K562 (cell line): ENCODE data around the gene ARHGEF12. TPM values are rescaled to one million over a fixed set of nuclear protein-coding genes. Genes with fewer than 3 reads are reported as not detected.

Experiments
- ATF6 ChIP-seq: sonication (generic); formaldehyde crosslinking; IDR thresholded peaks from 2 replicates; pipeline ENCODE4 v1.4.0; 2020; ENCODE audit warnings: mild to moderate bottlenecking, missing genetic modification reagents
- CBFA2T3 ChIP-seq: fragments of 450-650 bp; IDR thresholded peaks from 2 replicates; pipeline ENCODE4 v1.6.1; 2017
- CREM ChIP-seq: IDR thresholded peaks from 2 replicates; pipeline ENCODE4 v1.6.1; 2014; ENCODE audit warnings: antibody characterized with exemption, low read depth
- DPF2 ChIP-seq: fragments of 450-650 bp; IDR thresholded peaks from 2 replicates; pipeline ENCODE4 v1.6.1; 2016
- ELF4 ChIP-seq: fragments of 450-650 bp; formaldehyde crosslinking; IDR thresholded peaks from 2 replicates; pipeline ENCODE4 v1.4.0; 2022; ENCODE audit warnings: missing genetic modification characterization
- ESRRA ChIP-seq: fragments of 450-650 bp; IDR thresholded peaks from 2 replicates; pipeline ENCODE4 v1.6.1; 2014; ENCODE audit warnings: low read depth, mild to moderate bottlenecking, moderate library complexity, borderline replicate concordance
- FOS ChIP-seq: IDR thresholded peaks from 3 replicates; pipeline ENCODE4 v1.6.1; 2011; ENCODE audit not compliant: insufficient read length; ENCODE audit errors: extremely low read depth
- HEY1 ChIP-seq: fragments of 250-450 bp; sonication (Bioruptor Pico); IDR thresholded peaks from 2 replicates; pipeline ENCODE4 v1.5.0; 2020; ENCODE audit warnings: mild to moderate bottlenecking, moderate library complexity, borderline replicate concordance
- HMGN3 ChIP-seq: IDR thresholded peaks from 2 replicates; pipeline ENCODE4 v1.6.1; 2011; ENCODE audit warnings: borderline replicate concordance, low read depth, mild to moderate bottlenecking, mixed read lengths, low read length; ENCODE audit not compliant: insufficient read length; ENCODE audit errors: extremely low read depth
- KDM1A ChIP-seq, 2 experiments: fragments of 450-650 bp; IDR thresholded peaks; 2 replicates each; pipeline ENCODE4 v1.6.1; 2016; ENCODE audit warnings: mild to moderate bottlenecking in 2 of 2
- MLX ChIP-seq, 2 experiments: fragments of 450-650 bp in 1 of 2; sonication (generic) in 1 of 2; formaldehyde crosslinking; conservative IDR thresholded peaks; 2 replicates each; pipeline versions ENCODE4 v1.4.0 to v1.8.1; 2020 to 2022; ENCODE audit warnings: mild to moderate bottlenecking in 1 of 2, missing genetic modification reagents in 1 of 2
- NFATC3 ChIP-seq: fragments of 450-650 bp; IDR thresholded peaks from 2 replicates; pipeline ENCODE4 v1.6.1; 2017; ENCODE audit warnings: mild to moderate bottlenecking
- NFIC ChIP-seq: fragments of 450-650 bp; IDR thresholded peaks from 2 replicates; pipeline ENCODE4 v1.6.1; 2017; ENCODE audit warnings: mild to moderate bottlenecking, inconsistent platforms
- RB1 ChIP-seq: fragments of 450-650 bp; IDR thresholded peaks from 2 replicates; pipeline ENCODE4 v1.6.1; 2017; ENCODE audit warnings: low read depth, mild to moderate bottlenecking
- RHOXF2B ChIP-seq: fragments of 250-450 bp; sonication (Bioruptor Pico); conservative IDR thresholded peaks from 2 replicates; pipeline ENCODE4 v1.5.1; 2021
- TBL1XR1 ChIP-seq, 2 experiments: IDR thresholded peaks; 2 replicates each; pipeline ENCODE4 v1.6.1; 2012; ENCODE audit warnings: improper control_type of control experiment in 2 of 2, low read length in 2 of 2, mild to moderate bottlenecking in 1 of 2
- TCF7L2 ChIP-seq: fragments of 150-350 bp; IDR thresholded peaks from 2 replicates; pipeline ENCODE4 v1.6.1; 2016; ENCODE audit warnings: low read depth, mild to moderate bottlenecking, low read length, moderate library complexity
- ZFP30 ChIP-seq: fragments of 250-450 bp; sonication (Bioruptor Pico); IDR thresholded peaks from 2 replicates; pipeline ENCODE4 v1.8.0; 2022; ENCODE audit warnings: moderate library complexity, mild to moderate bottlenecking, inconsistent platforms, borderline replicate concordance
- ZNF175 ChIP-seq: fragments of 200-800 bp; sonication (Bioruptor generic); IDR thresholded peaks from 2 replicates; pipeline ENCODE4 v1.6.1; 2016; ENCODE audit warnings: low read depth, mild to moderate bottlenecking, missing genetic modification characterization, missing compliant biosample characterization
- ZNF232 ChIP-seq: sonication (generic); formaldehyde crosslinking; IDR thresholded peaks from 2 replicates; pipeline ENCODE4 v1.8.0; 2022; ENCODE audit warnings: mild to moderate bottlenecking, missing genetic modification reagents
- ZNF707 ChIP-seq: fragments of 250-450 bp; sonication (Bioruptor Pico); conservative IDR thresholded peaks from 2 replicates; pipeline ENCODE4 v1.8.0; 2022; ENCODE audit warnings: inconsistent platforms, mild to moderate bottlenecking, moderate library complexity
- polyA plus RNA-seq, 8 experiments: library from polyadenylated mRNA; depleted of rRNA in 4 of 8; stranded (reverse) in 5 of 8; unstranded in 3 of 8; fragments of >200 nt; fragmentation: Nextera tagmentation in 2 of 8; fragmentation: Illumina TruSeq in 1 of 8; extraction: Ambion mirVana in 2 of 8; extraction: Trizol in 1 of 8; gene quantifications; 2 replicates each; pipeline versions ENCODE4 v1.2.1 to v1.2.3, GENCODE V29; 2011 to 2014; ENCODE audit warnings: inconsistent platforms in 1 of 8, missing spikeins in 1 of 8
- total RNA-seq, 7 experiments: library from RNA; depleted of rRNA in 6 of 7; stranded (reverse); fragments of >200 nt in 6 of 7; fragmentation: Illumina TruSeq in 2 of 7; extraction: Trizol in 2 of 7; gene quantifications; 2 replicates each; pipeline versions ENCODE4 v1.2.1 to v1.2.3, GENCODE V29; 2011 to 2021; ENCODE audit warnings: low replicate concordance in 1 of 7

Gene ARHGEF12
- total and polyA plus RNA-seq, 9 of the 15 experiments (the other 6 are each of a cell fraction or from before 2014, with no cell fraction given), result 3.5 to 51.7 (median 29.5) TPM

GRCh38 chr11:120432056-120433018 is 96.1 kb downstream of the ARHGEF12 start (continued):
- TF ChIP-seq ZNF175 (CRISPR knock-in tag) (0 out of 2 replicates have a peak, but pooled peaks have one; percentile 46), ZFP30 (no peak), NFIC (peak; percentile 55), ESRRA (peak; percentile 31; the same call in 1 of the 2 replicates), NFATC3 (no peak), HMGN3 (no peak), DPF2 (0 out of 2 replicates have a peak, but pooled peaks have one; percentile 40), RB1 (no peak), ELF4 (CRISPR knock-in tag) (no peak), HEY1 (no peak), CBFA2T3 (peak; percentile 58), ATF6 (CRISPR knock-in tag) (no peak), ZNF232 (CRISPR knock-in tag) (no peak), RHOXF2B (CRISPR knock-in tag) (no peak), ZNF707 (CRISPR knock-in tag) (no peak), KDM1A (IDR thresholded peaks at IDR 0.05) (peak; percentile 76 to 79), MLX (CRISPR knock-in tag; conservative IDR thresholded peaks at IDR 0.05) (no peak), TCF7L2 (no peak), TBL1XR1 (IDR thresholded peaks at IDR 0.05; ENCODE audit: low read length in 2 of 2) (no peak), CREM (0 out of 2 replicates have a peak, but pooled peaks have one; percentile 20), FOS (peak; percentile 53)
